Small intestine (tissue), 7 donors: ENCODE measurements around the gene PIERCE2. TPM values are rescaled to one million over a fixed set of nuclear protein-coding genes. Genes with fewer than 3 reads are reported as not detected.
"Not testable (repeated sequence)": the region's sequence is repeated elsewhere in the genome, so short reads cannot be mapped to it uniquely, and the experiment has no call there.

Experiments
- DNase-seq, 2 donors: peaks; one replicate each; pipeline versions ENCODE4 v3.0.0 to v3.0.0-alpha.2; 2013
- FAIRE-seq: peaks from 2 replicates; lab custom pipeline; 2012; peaks lifted over from hg19 to GRCh38; lab: Jason Lieb, UNC
- H3K27ac ChIP-seq, 3 donors: one replicate each; pipeline ENCODE4 v1.5.1; 2013; ENCODE audit warnings: low read length in 2 of 3, mild to moderate bottlenecking in 2 of 3, control low read depth in 1 of 3, inconsistent platforms in 1 of 3, low read depth in 1 of 3, moderate library complexity in 1 of 3
- H3K27me3 ChIP-seq, 3 donors: one replicate each; pipeline ENCODE4 v1.6.1; 2013; ENCODE audit warnings: low read length in 3 of 3, inconsistent platforms in 1 of 3; ENCODE audit not compliant: control insufficient read depth in 3 of 3, insufficient read depth in 3 of 3
- H3K36me3 ChIP-seq, 3 donors: one replicate each; pipeline ENCODE4 v1.6.1; 2013; ENCODE audit warnings: low read length in 3 of 3, inconsistent platforms in 1 of 3, low read depth in 1 of 3, mild to moderate bottlenecking in 1 of 3, moderate library complexity in 1 of 3; ENCODE audit not compliant: control insufficient read depth in 3 of 3, insufficient read depth in 2 of 3
- H3K4me1 ChIP-seq, 3 donors: one replicate each; pipeline ENCODE4 v1.6.1; 2013; ENCODE audit warnings: low read length in 2 of 3, inconsistent platforms in 1 of 3, low read depth in 1 of 3, mild to moderate bottlenecking in 1 of 3, moderate library complexity in 1 of 3; ENCODE audit not compliant: control insufficient read depth in 3 of 3, insufficient read depth in 2 of 3
- H3K4me3 ChIP-seq, 3 donors: one replicate each; pipeline ENCODE4 v1.5.1; 2013; ENCODE audit warnings: low read length in 3 of 3, control low read depth in 1 of 3, inconsistent platforms in 1 of 3, low read depth in 1 of 3, mild to moderate bottlenecking in 1 of 3, moderate library complexity in 1 of 3
- H3K9me3 ChIP-seq, 2 donors: one replicate each; pipeline ENCODE4 v1.6.1; 2013; ENCODE audit warnings: low read depth in 1 of 2, low read length in 1 of 2; ENCODE audit not compliant: control insufficient read depth in 2 of 2, insufficient read depth in 1 of 2
- WGBS, 3 donors: extraction: QIAGEN DNeasy Blood & Tissue Kit; methylation state at CpG; one replicate each; pipeline ENCODE4 v1.1.7; 2013; 5-methylcytosine and 5-hydroxymethylcytosine counted together
- polyA plus RNA-seq, 4 donors: library from polyadenylated mRNA; stranded (reverse) in 3 of 4; unstranded in 1 of 4; fragments of 200-250 nt in 3 of 4; fragments of 120-200 nt in 1 of 4; gene quantifications; one replicate each; pipeline versions ENCODE4 v1.2.1 to v1.2.3, GENCODE V29; 2013
- donor health status: healthy with polysubstance abuse.
- donor health status: control.
- donor health status: control.
- donor health status: Bipolar disorder and iron deficiency.
- donor health status: healthy.

PIERCE2 gene
- polyA plus RNA-seq, 4 donors: 1.5 to 6.7 (median 3.0) TPM

GRCh38 chr15:55403531-55403930 lies 4.8 kb upstream of the PIERCE2 start:
- FAIRE-seq (no peak), DNase-seq (peak; percentile 26 to 51)
- Histone ChIP-seq H3K9me3 (no peaks in the 10 kb centered on the region), H3K27ac (no peak overlapping the region), H3K36me3 (no peaks in the 10 kb centered on the region), H3K4me3 (no peak overlapping the region), H3K27me3 (no peaks in the 10 kb centered on the region), H3K4me1 (peaks cover 0 to 2% (median 2%) of the 10 kb centered on the region in 3 donors)

- no peaks in the 10 kb centered on the region for H3K27me3 ChIP-seq
- no peaks in the 10 kb centered on the region for H3K36me3 ChIP-seq
- peak in 1 of 2 donors; percentile 50 for DNase-seq
- peak overlapping the region; percentile 73 to 79 (median 77) for H3K4me3 ChIP-seq
- WGBS, 3 donors: 1 to 5% (median 4%) methylated on average over 20 of the region's 20 CpGs
- no peaks in the 10 kb centered on the region for H3K9me3 ChIP-seq
- peaks cover 0 to 2% (median 2%) of the 10 kb centered on the region in 3 donors for H3K4me1 ChIP-seq
- no peak for FAIRE-seq
- peak overlapping the region; percentile 87 to 99 (median 98) for H3K27ac ChIP-seq
Measured at GRCh38 chr15:55407498-55408011, 740 bp upstream of the PIERCE2 start.

- WGBS, 3 donors: 47 to 62% (median 62%) methylated on average over 14 of the region's 14 CpGs
- peak overlapping the region in 2 of 3 donors; percentile 38 to 98 for H3K27ac ChIP-seq
- not testable (repeated sequence) for H3K4me1 ChIP-seq, H3K36me3 ChIP-seq, H3K27me3 ChIP-seq, H3K9me3 ChIP-seq, DNase-seq, FAIRE-seq
- H3K4me3 ChIP-seq: peak overlapping the region; percentile 73 to 79 (median 77)
Measured at GRCh38 chr15:55408976-55409375, 681 bp downstream of the PIERCE2 start.

- not testable (repeated sequence) for H3K4me3 ChIP-seq, H3K4me1 ChIP-seq, H3K36me3 ChIP-seq, DNase-seq, H3K27me3 ChIP-seq, FAIRE-seq, H3K9me3 ChIP-seq, H3K27ac ChIP-seq
- 80 to 83% (median 83%) methylated on average over 8 of the region's 8 CpGs for WGBS, 3 donors
Measured at GRCh38 chr15:55417678-55418077, 9.4 kb downstream of the PIERCE2 start.

GRCh38 chr15:55420171-55420866 lies 12.0 kb downstream of the PIERCE2 start:
- no peaks in the 10 kb centered on the region for H3K36me3 ChIP-seq
- FAIRE-seq: no peak
- no peaks in the 10 kb centered on the region for H3K9me3 ChIP-seq
- H3K27ac ChIP-seq: no peak overlapping the region
- H3K4me3 ChIP-seq: no peak overlapping the region
- H3K4me1 ChIP-seq: no peaks in the 10 kb centered on the region
- H3K27me3 ChIP-seq: no peaks in the 10 kb centered on the region
- DNase-seq: no peak

GRCh38 chr15:55422089-55422488 lies 13.8 kb downstream of the PIERCE2 start:
- 0% methylated on average over 1 of the region's 1 CpG for WGBS, 3 donors

GRCh38 chr15:55434989-55435825 lies 26.9 kb downstream of the PIERCE2 start:
- Histone ChIP-seq H3K4me3 (no peak overlapping the region), H3K4me1 (no peaks in the 10 kb centered on the region), H3K9me3 (no peaks in the 10 kb centered on the region), H3K36me3 (no peaks in the 10 kb centered on the region), H3K27me3 (no peaks in the 10 kb centered on the region), H3K27ac (no peak overlapping the region)
- WGBS, 3 donors: 25 to 32% (median 26%) methylated on average over 6 of the region's 6 CpGs
- FAIRE-seq (no peak), DNase-seq (peak; percentile 58 to 60)

More at GRCh38 chr15:55422089-55422488, 13.8 kb downstream of the PIERCE2 start:
- Histone ChIP-seq H3K27ac (no peak overlapping the region), H3K4me1 (no peaks in the 10 kb centered on the region), H3K27me3 (no peaks in the 10 kb centered on the region), H3K36me3 (no peaks in the 10 kb centered on the region), H3K9me3 (peaks cover 0 to 2% of the 10 kb centered on the region in 2 donors), H3K4me3 (no peak overlapping the region)
- DNase-seq (no peak), FAIRE-seq (no peak)

GRCh38 chr15:55443141-55443540 lies 34.8 kb downstream of the PIERCE2 start:
- not testable (repeated sequence) for DNase-seq, H3K9me3 ChIP-seq, FAIRE-seq, H3K27ac ChIP-seq, H3K4me3 ChIP-seq, H3K27me3 ChIP-seq, H3K4me1 ChIP-seq, H3K36me3 ChIP-seq
- 92 to 96% (median 94%) methylated on average over 15 of the region's 15 CpGs for WGBS, 3 donors
